Right lobe of liver (tissue), 6 donors: Measurements from ENCODE around the gene SLC13A4. TPM values are rescaled to one million over a fixed set of nuclear protein-coding genes. Genes with fewer than 3 reads are reported as not detected.
"Not testable (repeated sequence)": the region's sequence is repeated elsewhere in the genome, so short reads cannot be mapped to it uniquely, and the experiment has no call there.

Experiments used
- ATAC-seq, 4 donors: fragments of 200-7000 bp; cut with Tn5 transposase; one replicate each; pipeline ENCODE4 v1.9.1; 2020; ENCODE audit warnings: mild to moderate bottlenecking in 4 of 4, moderate library complexity in 4 of 4
- DNase-seq, 3 donors: peaks; one replicate each; pipeline ENCODE4 v3.0.0-alpha.2; 2020
- H3K27ac ChIP-seq, 3 donors: fragments of 200-600 bp; one replicate each; pipeline ENCODE4 v1.8.0; 2022
- H3K27me3 ChIP-seq, 2 donors: fragments of 200-600 bp; one replicate each; pipeline ENCODE4 v1.8.0; 2022
- H3K36me3 ChIP-seq, 4 donors: fragments of 200-600 bp; sonication (generic) in 1 of 4; one replicate each; pipeline versions ENCODE4 v1.5.1 to v1.8.0; 2017 to 2022; ENCODE audit warnings: control low read depth in 1 of 4
- H3K4me1 ChIP-seq, 4 donors: fragments of 200-600 bp; sonication (generic) in 1 of 4; one replicate each; pipeline versions ENCODE4 v1.5.1 to v1.8.0; 2017 to 2022; ENCODE audit warnings: control low read depth in 1 of 4
- H3K4me3 ChIP-seq, 3 donors: fragments of 200-600 bp; one replicate each; pipeline ENCODE4 v1.8.0; 2022
- H3K9me3 ChIP-seq, 4 donors: fragments of 200-600 bp; sonication (generic) in 1 of 4; one replicate each; pipeline versions ENCODE4 v1.5.1 to v1.8.0; 2017 to 2022; ENCODE audit warnings: control low read depth in 1 of 4
- CTCF ChIP-seq, 4 donors: fragments of 200-600 bp in 3 of 4; fragments of 450-650 bp in 1 of 4; IDR thresholded peaks; one replicate each; pipeline versions ENCODE4 v1.5.1 to v1.8.0; 2016 to 2022; ENCODE audit warnings: antibody characterized with exemption in 4 of 4, mild to moderate bottlenecking in 2 of 4
- POLR2A ChIP-seq: fragments of 450-650 bp; IDR thresholded peaks from one replicate; pipeline ENCODE4 v1.6.1; 2017; ENCODE audit warnings: antibody characterized with exemption, mild to moderate bottlenecking
- WGBS: methylation state at CpG from one replicate; pipeline ENCODE4 v1.1.6; 2018; ENCODE audit warnings: low coverage, low lambda C conversion rate; ENCODE audit not compliant: insufficient coverage; ENCODE audit errors: missing lambda C conversion rate; 5-methylcytosine and 5-hydroxymethylcytosine counted together
- intact Hi-C, 2 donors: fragments of 100-400 bp; cut with DNase I; formaldehyde crosslinking; loops; one replicate each; pipeline versions ENCODE4 v1.11.2 to v1.14.1; 2022
- total RNA-seq, 6 experiments: library from RNA; depleted of rRNA in 2 of 6; stranded (reverse); fragments of >200 nt in 2 of 6; fragmentation: NEBNext Ultra II Directional in 3 of 6; extraction: Animal tissue kit (Norgen Biotek cat#: 25700) in 3 of 6; gene quantifications; one replicate each; pipeline versions ENCODE4 v1.1.0 to v1.2.4, GENCODE V29; 2016 to 2023
- donor health status: DM: no; HTN: yes; CAD: no.
- donor health status: DM: no; HTN: no; CAD: no.
- donor health status: DM: no; HTN: no; CAD: no.
- donor health status: DM: no; HTN: yes; CAD: no.
- donor health status: DM: no; HTN: yes; CAD: no.

Gene SLC13A4
- total RNA-seq, 6 experiments from 2014 or later = 0.09 to 0.25 (median 0.18) TPM; not detected in 2

DNA sequence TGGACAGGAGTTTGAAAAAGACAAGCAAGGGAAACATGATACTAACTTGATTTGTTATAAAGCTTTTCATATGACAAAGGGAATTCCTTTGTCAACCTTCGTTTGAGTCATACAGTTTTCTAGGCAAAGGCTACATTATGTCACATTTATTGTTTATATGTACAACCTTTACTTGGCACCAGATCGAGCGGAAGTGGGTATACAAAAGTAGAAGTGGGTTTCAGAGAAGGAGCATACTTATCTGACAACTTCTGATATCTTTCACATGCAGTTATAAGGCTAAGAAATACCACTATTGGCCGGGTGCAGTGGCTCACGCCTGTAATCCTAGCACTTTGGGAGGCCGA is 54.7 kb downstream of the SLC13A4 start:
- Histone ChIP-seq H3K27ac (no peak overlapping the region), H3K4me1 (peaks cover 0 to 3% (median under 1%) of the 10 kb centered on the region in 4 donors), H3K4me3 (no peak overlapping the region), H3K9me3 (no peaks in the 10 kb centered on the region), H3K36me3 (peaks cover 0 to 5% (median 0%) of the 10 kb centered on the region in 4 donors), H3K27me3 (no peaks in the 10 kb centered on the region)
- WGBS = 70% methylated on average over 6 of the region's 6 CpGs
- ATAC-seq (peak in 1 of 4 donors; percentile 14), DNase-seq (no peak)
- TF ChIP-seq POLR2A = no peak
- TF ChIP-seq CTCF (IDR thresholded peaks at IDR 0.05) = no peak
- intact Hi-C loops = no loop called here

- no peak overlapping the region for H3K4me3 ChIP-seq
- TF ChIP-seq POLR2A (no peak), CTCF (IDR thresholded peaks at IDR 0.05) (peak; percentile 66 to 75 (median 71))
- peak; percentile 75 to 90 (median 80) for ATAC-seq
- WGBS = 66% methylated on average over 3 of the region's 3 CpGs
- no peak for DNase-seq
- peaks cover 0 to 5% (median 0%) of the 10 kb centered on the region in 4 donors for H3K36me3 ChIP-seq
- H3K27me3 ChIP-seq = no peaks in the 10 kb centered on the region
- no peaks in the 10 kb centered on the region for H3K9me3 ChIP-seq
- H3K4me1 ChIP-seq = no peaks in the 10 kb centered on the region
- no peak overlapping the region for H3K27ac ChIP-seq
- intact Hi-C loops = no loop called here
Measured at GRCh38 chr7:135672560-135673359, 55.2 kb downstream of the SLC13A4 start.

- ATAC-seq = no peak
- DNase-seq = no peak
- Histone ChIP-seq H3K4me3 (no peak overlapping the region), H3K27me3 (no peaks in the 10 kb centered on the region), H3K36me3 (peaks cover 0 to 5% (median 0%) of the 10 kb centered on the region in 4 donors), H3K9me3 (no peaks in the 10 kb centered on the region), H3K4me1 (no peaks in the 10 kb centered on the region), H3K27ac (no peak overlapping the region)
- intact Hi-C loops = no loop called here
- 42% methylated on average over 1 of the region's 1 CpG for WGBS
- TF ChIP-seq CTCF (IDR thresholded peaks at IDR 0.05) (no peak), POLR2A (no peak)
Measured at GRCh38 chr7:135670179-135670578, 57.8 kb downstream of the SLC13A4 start.

DNA sequence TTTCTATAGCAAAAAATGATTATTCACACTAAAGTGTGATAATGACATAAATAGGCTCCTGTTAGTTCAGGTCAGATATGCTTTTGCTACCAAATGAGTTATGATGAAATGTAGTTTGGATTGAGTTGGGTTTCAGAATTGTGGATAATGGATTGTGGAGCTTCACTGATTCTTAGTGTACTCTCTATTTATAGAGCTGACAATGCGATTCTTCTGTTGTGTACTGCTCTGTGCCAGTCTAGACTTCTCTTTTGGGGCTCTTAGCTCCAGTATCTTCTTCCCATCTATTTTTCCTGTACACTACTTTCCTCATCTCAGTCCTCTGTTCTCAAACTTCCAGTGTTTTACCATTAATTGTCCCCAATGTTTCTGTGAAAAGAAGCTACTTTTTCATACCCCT is 58.2 kb downstream of the SLC13A4 start:
- 83% methylated on average over 1 of the region's 1 CpG for WGBS

DNA sequence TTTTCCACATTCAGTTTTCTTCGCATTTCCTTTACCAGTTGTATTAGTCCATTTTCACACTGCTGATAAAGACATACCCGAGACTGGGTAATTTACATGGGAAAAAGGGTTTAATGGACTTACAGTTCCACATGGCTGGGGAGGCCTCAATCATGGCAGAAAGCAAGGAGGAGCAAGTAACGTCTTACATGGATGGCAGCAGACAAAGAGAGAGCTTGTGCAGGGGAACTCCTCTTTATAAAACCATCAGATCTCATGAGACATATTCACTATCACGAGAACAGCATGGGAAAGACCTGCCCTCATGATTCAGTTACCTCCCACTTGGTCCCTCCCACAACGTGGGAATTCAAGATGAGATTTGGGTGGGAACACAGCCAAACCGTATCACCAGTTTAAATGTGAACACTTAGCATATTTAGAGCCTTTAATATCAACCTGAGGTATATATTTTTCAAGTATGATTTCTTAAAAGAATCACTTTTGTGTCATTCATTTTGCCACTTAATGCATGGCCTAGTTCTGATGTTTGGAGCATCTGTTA is 59.1 kb downstream of the SLC13A4 start:
- H3K27me3 ChIP-seq, H3K4me1 ChIP-seq, H3K36me3 ChIP-seq, intact Hi-C loops, H3K4me3 ChIP-seq, DNase-seq, ATAC-seq, H3K9me3 ChIP-seq, H3K27ac ChIP-seq: not testable (repeated sequence)
- WGBS = 67% methylated on average over 6 of the region's 6 CpGs

More for the DNA sequence above, 58.2 kb downstream of the SLC13A4 start:
- Histone ChIP-seq H3K27ac (no peak overlapping the region), H3K4me1 (no peaks in the 10 kb centered on the region), H3K27me3 (no peaks in the 10 kb centered on the region), H3K36me3 (peaks cover 0 to 4% (median 0%) of the 10 kb centered on the region in 4 donors), H3K9me3 (no peaks in the 10 kb centered on the region), H3K4me3 (no peak overlapping the region)
- TF ChIP-seq CTCF (IDR thresholded peaks at IDR 0.05) = no peak
- no peak for TF ChIP-seq POLR2A
- intact Hi-C loops = no loop called here
- ATAC-seq (no peak), DNase-seq (no peak)

- H3K4me3 ChIP-seq, H3K27ac ChIP-seq, H3K27me3 ChIP-seq, H3K36me3 ChIP-seq, H3K9me3 ChIP-seq, DNase-seq, ATAC-seq, H3K4me1 ChIP-seq, intact Hi-C loops: not testable (repeated sequence)
- WGBS = 93% methylated on average over 1 of the region's 1 CpG
Measured at GRCh38 chr7:135667626-135668025, 60.4 kb downstream of the SLC13A4 start.
